GM21390 (cell line): ENCODE data around the gene SMC1B.

Source experiments
- ATAC-seq: cut with Tn5 transposase; IDR thresholded peaks from one replicate; pipeline ENCODE4 v1.9.1; 2021; ENCODE audit not compliant: unreplicated experiment

Gene SMC1B

DNA sequence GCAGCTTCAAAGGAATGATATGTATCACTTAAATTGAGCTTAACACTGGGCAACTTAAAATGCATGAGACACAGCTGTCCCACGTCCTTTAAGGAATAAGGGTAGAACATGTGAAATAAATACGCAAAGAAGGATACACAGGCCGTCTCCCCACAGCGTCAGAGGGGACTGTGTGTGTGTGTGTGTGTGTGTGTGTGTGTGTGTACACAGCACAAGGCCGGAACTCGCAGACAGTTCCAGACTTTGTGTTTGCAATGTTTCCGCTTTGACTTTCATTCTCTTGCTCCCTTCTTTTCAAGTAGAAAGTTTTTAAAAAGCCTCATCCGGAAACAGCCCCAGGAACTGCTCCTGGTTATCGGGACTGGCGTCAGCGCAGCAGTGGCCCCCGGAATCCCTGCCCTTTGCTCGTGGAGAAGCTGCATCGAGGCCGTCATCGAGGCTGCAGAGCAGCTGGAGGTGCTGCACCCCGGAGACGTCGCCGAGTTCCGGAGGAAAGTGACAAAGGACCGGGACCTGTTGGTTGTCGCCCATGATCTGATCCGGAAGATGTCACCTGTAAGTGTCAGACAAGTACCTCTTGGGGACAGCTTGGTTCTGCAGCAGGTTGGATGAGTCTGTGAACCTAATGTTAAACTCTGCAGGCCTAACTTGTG is 90.4 kb downstream of the SMC1B start:
- ATAC-seq, result no peak

DNA sequence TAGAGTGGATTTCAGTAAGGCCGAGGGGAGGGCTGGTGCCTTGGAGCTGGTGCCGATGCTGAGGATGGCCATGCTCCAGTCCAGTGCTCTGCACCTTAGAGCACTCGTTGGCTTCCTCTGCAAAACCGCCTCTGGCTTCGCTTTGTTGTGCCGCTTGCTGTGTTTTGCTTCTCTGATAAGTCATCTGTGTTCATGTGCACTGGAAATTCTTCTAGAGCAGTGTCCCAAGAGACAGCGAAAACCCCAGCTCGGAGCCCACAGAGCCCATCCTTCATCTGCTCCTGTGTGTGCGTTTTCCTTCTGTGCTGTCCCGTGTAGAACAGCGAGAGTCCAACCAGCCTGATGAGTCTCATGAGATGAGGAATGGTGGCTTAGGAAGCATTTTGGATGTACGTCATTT is 91.6 kb downstream of the SMC1B start:
- no peak for ATAC-seq

- ATAC-seq, result no peak
These were observed 92.9 kb downstream of the SMC1B start for GRCh38 chr22:45320357-45320976.

GRCh38 chr22:45319324-45319685 is 94.1 kb downstream of the SMC1B start:
- no peak for ATAC-seq

DNA sequence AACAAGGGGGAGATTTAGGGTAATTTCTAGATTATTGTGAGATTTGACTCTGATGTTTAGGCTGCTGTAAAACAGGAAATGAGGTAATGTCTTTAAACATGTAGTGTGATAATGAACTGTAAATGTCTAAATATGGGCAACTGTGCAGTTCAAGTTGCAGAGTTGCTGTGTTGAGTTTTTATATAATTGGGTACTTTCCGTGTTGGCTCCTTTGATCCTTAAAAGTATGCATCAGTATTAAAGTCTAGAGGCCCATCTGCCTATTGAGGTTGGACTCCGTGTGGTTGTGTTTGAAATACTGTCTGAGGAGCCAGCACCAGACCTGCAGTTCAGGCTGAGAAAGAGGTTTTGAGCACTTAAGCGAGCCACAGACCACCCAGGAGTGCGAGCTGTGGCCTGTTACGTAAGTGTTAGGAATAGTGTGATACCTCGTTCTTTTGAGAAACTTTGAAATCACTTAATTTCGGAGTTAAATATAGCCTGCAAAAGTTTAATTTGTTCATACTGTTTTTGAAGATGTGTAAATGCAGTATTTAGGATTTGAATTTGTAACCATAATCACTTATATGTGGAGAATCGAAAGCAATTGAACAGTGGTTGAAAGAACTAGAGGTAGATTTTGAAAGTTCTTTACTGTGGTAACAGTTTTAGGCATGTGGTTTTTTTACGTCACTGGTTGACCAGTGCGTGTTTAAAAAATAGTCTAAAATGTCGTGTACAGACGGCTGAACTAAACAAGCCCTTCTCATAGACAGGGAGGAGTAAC is 94.7 kb downstream of the SMC1B start:
- ATAC-seq, result no peak

DNA sequence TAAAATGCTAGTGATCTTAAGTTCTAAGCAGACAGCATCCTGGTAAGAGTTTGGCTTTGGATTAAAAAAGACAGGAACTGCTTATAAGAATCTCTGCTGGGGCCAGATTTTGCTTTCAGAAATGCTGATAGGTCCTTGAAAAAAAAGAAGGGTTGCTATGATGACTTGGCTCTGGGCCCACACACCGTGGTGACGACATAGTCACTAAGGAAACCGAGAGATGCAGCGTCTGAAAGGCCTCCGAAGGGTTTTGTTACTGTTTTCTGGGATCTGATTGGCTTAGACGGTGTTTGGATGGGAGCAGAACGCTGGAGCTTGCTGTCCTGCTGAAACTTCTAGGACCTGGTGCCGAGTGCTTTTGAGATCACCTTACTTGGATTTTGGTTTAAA is 95.2 kb downstream of the SMC1B start:
- no peak for ATAC-seq

GRCh38 chr22:45317551-45318167 is 95.7 kb downstream of the SMC1B start:
- ATAC-seq, result no peak

DNA sequence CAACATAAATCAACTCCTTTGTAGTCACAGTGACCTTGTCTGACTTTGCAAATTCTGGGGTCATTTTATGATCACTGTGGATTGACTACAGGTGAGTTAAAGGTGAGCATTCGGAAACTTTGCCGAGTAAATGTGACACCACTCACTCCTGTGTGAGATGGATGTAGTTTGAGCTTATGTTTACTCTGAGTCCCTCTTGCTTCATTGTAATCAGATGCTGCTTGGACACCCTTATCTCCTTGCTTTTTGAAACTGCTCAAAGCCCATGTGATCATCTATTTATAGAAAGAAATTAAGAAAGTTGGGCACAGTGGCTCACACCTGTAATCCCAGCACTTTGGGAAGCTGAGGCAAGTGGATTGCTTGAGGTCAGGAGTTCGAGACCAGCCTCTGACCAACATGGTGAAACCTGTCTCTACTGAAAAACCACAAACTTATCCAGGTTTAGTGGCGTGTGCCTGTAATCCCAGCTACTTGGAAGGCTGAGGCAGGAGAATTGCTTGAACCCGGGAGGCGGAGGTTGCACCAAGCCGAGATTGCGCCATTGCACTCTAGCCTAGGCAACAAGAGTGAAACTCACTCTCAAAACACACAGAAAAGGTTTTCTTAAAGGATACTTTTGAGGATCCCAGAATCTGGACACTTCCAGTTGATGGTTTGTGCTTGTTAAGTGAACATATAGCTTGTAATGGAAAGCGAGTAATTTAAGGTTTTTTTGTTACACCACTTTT is 96.4 kb downstream of the SMC1B start:
- no peak for ATAC-seq

GRCh38 chr22:45314786-45315185 is 98.6 kb downstream of the SMC1B start:
- ATAC-seq, result no peak

- no peak for ATAC-seq
These were observed 99.2 kb downstream of the SMC1B start for GRCh38 chr22:45314054-45314721.

DNA sequence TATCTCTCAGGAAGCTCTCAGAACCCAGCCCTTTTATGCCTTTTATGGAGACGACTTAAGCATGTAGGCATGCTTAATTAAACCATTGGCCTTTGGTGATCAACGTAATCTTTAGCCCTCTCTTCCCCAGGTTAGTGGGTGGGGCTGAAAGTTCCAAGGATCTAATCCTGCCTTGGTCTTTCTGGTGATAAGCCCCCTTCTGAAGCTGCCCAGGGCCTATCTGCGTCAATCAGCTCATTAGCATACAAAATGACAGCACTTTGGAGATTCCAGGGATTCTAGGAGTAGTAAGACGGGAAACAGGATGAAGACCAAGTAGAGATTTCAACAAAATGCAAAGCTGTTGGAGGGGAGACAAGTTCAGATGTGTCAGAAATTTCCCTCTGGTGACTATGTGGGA is 100.5 kb downstream of the SMC1B start:
- no peak for ATAC-seq

DNA sequence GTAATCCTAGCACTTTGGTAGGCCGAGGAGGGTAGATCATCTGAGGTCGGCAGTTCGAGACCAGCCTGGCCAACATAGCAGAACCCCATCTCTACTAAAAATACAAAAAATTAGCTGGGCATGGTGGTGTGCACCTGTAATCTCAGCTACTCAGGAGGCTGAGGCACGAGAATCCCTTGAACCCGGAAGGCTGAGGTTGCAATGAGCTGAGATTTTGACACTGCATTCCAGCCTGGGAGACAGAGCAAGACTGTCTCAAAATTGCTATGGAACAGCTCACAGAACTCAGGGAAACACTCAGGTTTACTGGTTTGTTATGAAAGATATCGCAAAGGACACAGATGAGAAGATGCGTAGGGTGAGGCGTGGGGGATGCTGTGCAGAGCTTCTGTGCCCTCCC is 101.0 kb downstream of the SMC1B start:
- no peak for ATAC-seq

DNA sequence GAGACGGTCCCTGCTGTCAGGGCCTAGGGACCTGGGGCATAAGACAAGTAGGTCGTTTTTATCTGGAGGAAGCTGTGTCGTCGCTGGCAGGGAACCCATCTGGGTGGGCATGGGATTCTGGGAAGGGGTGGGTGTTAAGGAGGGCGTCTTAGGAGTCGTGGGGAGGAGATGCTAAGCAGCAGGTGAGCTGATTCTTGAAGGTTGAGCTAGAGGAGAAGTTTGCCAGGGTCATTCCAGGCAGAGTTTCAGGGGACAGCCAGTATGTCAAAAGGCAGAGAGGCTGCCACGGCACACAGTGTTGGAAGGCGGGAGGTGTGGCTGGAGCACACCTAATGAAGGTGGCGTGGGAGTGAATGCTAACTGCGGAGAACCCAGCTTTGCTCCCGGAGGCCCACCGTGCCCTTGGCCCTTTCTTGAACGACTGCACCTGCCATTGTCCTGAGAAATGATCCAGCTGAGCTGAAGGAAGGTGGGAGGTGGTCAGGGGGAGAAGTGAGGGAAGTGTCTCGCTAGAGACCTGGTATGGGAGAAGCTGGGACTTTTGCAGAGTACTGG is 102.3 kb downstream of the SMC1B start:
- ATAC-seq, result no peak

DNA sequence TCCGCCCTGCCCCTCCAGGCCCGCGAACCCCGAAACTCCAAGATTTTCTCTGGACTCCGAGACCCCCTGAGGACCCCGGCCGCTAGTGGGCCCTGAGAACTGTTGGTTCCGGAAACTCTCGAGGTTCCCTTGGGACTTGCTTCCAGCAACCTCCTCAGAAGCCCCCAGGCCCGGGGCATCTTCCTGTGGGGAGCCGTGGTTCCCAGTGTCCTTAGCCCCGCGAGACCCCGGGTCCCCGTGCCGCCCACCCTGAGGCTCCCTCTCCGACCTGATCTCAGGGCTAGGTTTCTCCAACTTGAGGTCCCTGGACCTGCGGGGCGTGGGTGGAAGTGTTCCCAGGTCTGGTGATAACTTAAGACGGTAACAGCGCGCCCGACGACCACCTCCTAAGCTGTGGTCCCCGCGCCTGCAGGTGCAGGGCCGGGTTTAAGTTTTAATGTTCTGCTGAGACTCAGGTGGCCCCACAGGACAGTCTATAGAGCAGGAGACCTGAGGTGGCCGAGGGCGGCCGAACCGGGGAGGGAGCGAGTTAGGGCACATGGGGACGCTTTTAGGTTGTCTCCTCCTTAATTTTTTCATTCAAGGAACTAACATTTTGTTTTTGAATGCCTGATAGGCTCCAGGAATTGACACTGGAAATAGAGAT is 102.9 kb downstream of the SMC1B start:
- no peak for ATAC-seq

DNA sequence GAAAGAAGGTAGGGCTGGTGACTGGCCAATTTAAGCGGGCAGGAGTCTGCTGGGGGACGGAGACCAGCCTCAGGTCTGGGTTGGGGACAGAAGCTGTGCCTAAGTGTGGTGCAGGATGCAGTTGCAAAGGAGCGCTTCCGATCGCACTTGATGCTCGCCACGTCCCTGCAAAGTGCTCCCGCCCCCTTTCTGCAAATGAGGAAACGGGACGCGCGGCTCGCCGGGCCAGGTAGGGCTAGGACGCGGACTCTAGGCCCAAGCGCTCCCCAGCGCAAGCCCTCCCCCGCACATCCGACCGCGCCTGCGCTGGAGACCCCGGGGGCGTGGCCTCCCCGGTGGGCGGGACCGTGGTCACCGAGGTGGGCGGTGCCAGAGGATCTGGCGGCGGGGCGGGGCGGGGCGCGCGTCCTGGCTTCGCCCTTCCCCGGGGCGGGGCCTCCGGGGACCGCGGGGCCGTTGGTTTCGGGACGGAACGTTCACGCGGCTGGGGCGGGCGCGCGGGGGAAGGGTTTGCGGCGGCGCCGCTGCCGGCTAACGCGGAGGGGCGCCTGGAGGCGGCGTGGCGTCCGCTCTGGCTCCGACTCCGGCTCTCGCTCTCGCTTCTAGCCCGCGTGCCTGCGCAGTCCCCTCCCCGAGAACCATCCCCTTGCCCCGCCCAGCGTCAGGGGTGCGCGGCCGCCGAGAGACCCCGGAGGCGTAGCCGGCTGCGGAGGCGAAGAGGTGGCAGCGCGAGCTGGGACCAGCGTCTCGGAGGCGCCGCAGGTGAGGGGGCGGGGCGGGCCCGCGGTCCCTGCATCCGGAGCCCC is 103.8 kb downstream of the SMC1B start, which contains the start of gene FAM118A:
TSS of gene FAM118A (plus strand) at position 513 of the 806 bp plus-strand sequence. CDS start 12,446 bp downstream, outside the sequence.
- ATAC-seq, result peak; percentile 73

GRCh38 chr22:45308957-45309421 is 104.4 kb downstream of the SMC1B start:
- no peak for ATAC-seq

DNA sequence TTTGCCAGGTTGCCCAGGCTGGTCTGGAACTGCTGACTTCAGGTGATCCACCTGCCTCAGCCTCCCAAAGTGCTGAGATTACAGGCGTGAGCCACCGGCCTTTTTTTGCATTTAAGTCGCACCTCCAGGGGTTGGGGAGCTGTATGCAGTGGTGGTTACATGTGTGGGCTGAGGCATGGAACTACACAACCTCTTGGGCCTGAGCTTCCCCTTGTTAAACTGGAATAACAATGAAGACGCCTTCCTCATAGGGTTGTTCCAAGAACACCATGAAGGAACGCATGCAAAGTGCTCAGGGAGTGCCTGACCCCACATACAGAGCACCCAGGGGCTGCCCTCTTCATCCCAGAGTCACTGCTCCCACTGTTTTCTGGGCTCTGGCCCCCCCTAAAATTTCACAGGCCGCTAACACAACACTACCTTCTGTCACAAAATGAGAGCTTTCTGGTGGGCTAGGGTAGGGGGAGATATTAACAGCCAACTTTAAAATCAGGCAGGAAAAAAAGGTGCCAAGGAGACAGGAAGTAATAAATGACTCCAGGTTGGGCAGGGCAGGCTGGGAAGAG is 104.9 kb downstream of the SMC1B start:
- ATAC-seq, result no peak

GRCh38 chr22:45306139-45306538 is 107.3 kb downstream of the SMC1B start:
- ATAC-seq, result no peak
